Transverse colon (tissue), 4 donors: ENCODE measurements around the gene ZNF446.
"Not testable (repeated sequence)": the region's sequence is repeated elsewhere in the genome, so short reads cannot be mapped to it uniquely, and the experiment has no call there.

Experiments
- EP300 ChIP-seq: sonication (generic); formaldehyde crosslinking; IDR thresholded peaks from one replicate; pipeline ENCODE4 v1.6.1; 2017; ENCODE audit warnings: antibody characterized with exemption, low read depth
- POLR2A ChIP-seq: fragments of 450-650 bp; IDR thresholded peaks from one replicate; pipeline ENCODE4 v1.6.1; 2016; ENCODE audit warnings: antibody characterized with exemption, mild to moderate bottlenecking, moderate library complexity
- POLR2AphosphoS5 ChIP-seq, 3 donors: sonication (generic); formaldehyde crosslinking; IDR thresholded peaks; one replicate each; pipeline ENCODE4 v1.6.1; 2016; ENCODE audit warnings: antibody characterized with exemption in 3 of 3
- TF ChIP-seq, protein P1 (sequence below), 5 experiments: fragments of 200-600 bp in 3 of 5; fragments of 450-650 bp in 2 of 5; sonication (generic) in 3 of 5; IDR thresholded peaks; 1 replicate in 2 of 5; 2 replicates in 3 of 5; pipeline ENCODE4 v1.5.1; 2016 to 2017; ENCODE audit warnings: antibody characterized with exemption in 5 of 5, inconsistent platforms in 3 of 5, mild to moderate bottlenecking in 2 of 5, moderate library complexity in 1 of 5

DNA sequence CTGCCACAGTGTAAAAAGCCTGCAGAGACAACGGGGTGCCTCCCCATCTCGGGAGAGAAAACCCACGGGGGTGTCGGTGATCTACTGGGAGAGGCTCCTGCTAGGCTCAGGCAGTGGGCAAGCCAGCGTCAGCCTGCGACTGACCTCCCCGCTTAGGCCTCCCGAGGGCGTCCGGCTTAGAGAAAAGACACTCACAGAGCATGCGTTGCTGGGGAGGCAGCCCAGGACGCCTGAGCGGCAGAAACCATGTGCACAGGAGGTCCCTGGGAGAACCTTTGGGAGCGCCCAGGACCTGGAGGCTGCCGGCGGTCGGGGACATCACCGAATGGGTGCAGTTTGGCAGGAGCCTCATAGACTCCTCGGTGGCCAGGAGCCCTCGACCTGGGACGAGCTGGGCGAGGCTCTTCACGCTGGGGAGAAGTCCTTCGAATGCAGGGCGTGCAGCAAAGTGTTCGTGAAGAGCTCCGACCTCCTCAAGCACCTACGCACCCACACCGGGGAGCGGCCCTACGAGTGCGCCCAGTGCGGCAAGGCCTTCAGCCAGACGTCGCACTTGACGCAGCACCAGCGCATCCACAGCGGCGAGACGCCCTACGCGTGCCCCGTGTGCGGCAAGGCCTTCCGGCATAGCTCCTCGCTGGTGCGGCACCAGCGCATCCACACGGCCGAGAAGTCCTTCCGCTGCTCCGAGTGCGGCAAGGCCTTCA, 5.2 kb upstream of the ZNF446 start:
- TF ChIP-seq, protein P1, sequence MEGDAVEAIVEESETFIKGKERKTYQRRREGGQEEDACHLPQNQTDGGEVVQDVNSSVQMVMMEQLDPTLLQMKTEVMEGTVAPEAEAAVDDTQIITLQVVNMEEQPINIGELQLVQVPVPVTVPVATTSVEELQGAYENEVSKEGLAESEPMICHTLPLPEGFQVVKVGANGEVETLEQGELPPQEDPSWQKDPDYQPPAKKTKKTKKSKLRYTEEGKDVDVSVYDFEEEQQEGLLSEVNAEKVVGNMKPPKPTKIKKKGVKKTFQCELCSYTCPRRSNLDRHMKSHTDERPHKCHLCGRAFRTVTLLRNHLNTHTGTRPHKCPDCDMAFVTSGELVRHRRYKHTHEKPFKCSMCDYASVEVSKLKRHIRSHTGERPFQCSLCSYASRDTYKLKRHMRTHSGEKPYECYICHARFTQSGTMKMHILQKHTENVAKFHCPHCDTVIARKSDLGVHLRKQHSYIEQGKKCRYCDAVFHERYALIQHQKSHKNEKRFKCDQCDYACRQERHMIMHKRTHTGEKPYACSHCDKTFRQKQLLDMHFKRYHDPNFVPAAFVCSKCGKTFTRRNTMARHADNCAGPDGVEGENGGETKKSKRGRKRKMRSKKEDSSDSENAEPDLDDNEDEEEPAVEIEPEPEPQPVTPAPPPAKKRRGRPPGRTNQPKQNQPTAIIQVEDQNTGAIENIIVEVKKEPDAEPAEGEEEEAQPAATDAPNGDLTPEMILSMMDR (IDR thresholded peaks at IDR 0.05) = not testable (repeated sequence)
- TF ChIP-seq POLR2A; EP300; POLR2AphosphoS5 (IDR thresholded peaks at IDR 0.05): not testable (repeated sequence)
